Trophoblast cell (in vitro differentiated cells and primary cell): ENCODE results near the gene OCSTAMP.

Source experiments
- DNase-seq, 2 donors: peaks; one replicate each; pipeline ENCODE4 v3.0.0-alpha.2; 2016
- H2AFZ ChIP-seq: 2 replicates; pipeline ENCODE4 v1.6.1; 2013; ENCODE audit warnings: low read length, moderate library complexity, mild to moderate bottlenecking; ENCODE audit not compliant: insufficient read depth, poor library complexity
- H2AK5ac ChIP-seq: 2 replicates; pipeline ENCODE4 v1.6.1; 2013; ENCODE audit warnings: mild to moderate bottlenecking, low read length
- H2BK120ac ChIP-seq: 2 replicates; pipeline ENCODE4 v1.6.1; 2013; ENCODE audit warnings: low read length, mild to moderate bottlenecking, moderate library complexity; ENCODE audit not compliant: insufficient read depth, poor library complexity
- H2BK12ac ChIP-seq: 2 replicates; pipeline ENCODE4 v1.6.1; 2013; ENCODE audit warnings: mild to moderate bottlenecking, low read length, moderate library complexity
- H2BK5ac ChIP-seq: 2 replicates; pipeline ENCODE4 v1.6.1; 2013; ENCODE audit warnings: low read length, low read depth, moderate library complexity, mild to moderate bottlenecking; ENCODE audit not compliant: poor library complexity
- H3K14ac ChIP-seq: 2 replicates; pipeline ENCODE4 v1.6.1; 2013; ENCODE audit warnings: mild to moderate bottlenecking, low read length
- H3K18ac ChIP-seq: 2 replicates; pipeline ENCODE4 v1.6.1; 2013; ENCODE audit warnings: mild to moderate bottlenecking, low read length
- H3K23ac ChIP-seq: 2 replicates; pipeline ENCODE4 v1.6.1; 2013; ENCODE audit warnings: low read length
- H3K27ac ChIP-seq: 2 replicates; pipeline ENCODE4 v1.5.1; 2013; ENCODE audit warnings: low read depth, mild to moderate bottlenecking, inconsistent platforms, low read length, moderate library complexity
- H3K27me3 ChIP-seq: 2 replicates; pipeline ENCODE4 v1.6.1; 2013; ENCODE audit warnings: inconsistent platforms, mild to moderate bottlenecking, low read length, moderate library complexity; ENCODE audit not compliant: insufficient read depth
- H3K36me3 ChIP-seq, 2 experiments: 1 replicate in 1 of 2; 2 replicates in 1 of 2; pipeline ENCODE4 v1.6.1; 2013; ENCODE audit warnings: low read length in 2 of 2, mild to moderate bottlenecking in 2 of 2, moderate library complexity in 1 of 2; ENCODE audit not compliant: insufficient read depth in 2 of 2, control insufficient read depth in 1 of 2
- H3K4ac ChIP-seq: 2 replicates; pipeline ENCODE4 v1.6.1; 2013; ENCODE audit warnings: low read depth, mild to moderate bottlenecking, low read length, moderate library complexity
- H3K4me1 ChIP-seq, 2 experiments: 1 replicate in 1 of 2; 2 replicates in 1 of 2; pipeline ENCODE4 v1.6.1; 2013; ENCODE audit warnings: low read length in 2 of 2, mild to moderate bottlenecking in 2 of 2, moderate library complexity in 1 of 2; ENCODE audit not compliant: insufficient read depth in 2 of 2, control insufficient read depth in 1 of 2
- H3K4me2 ChIP-seq: 2 replicates; pipeline ENCODE4 v1.6.1; 2013; ENCODE audit warnings: inconsistent platforms, mild to moderate bottlenecking, low read length, moderate library complexity
- H3K4me3 ChIP-seq: 2 replicates; pipeline ENCODE4 v1.5.1; 2013; ENCODE audit warnings: mild to moderate bottlenecking, low read depth, low read length, inconsistent platforms
- H3K79me1 ChIP-seq: one replicate; pipeline ENCODE4 v1.6.1; 2013; ENCODE audit warnings: low read length
- H3K79me2 ChIP-seq: 2 replicates; pipeline ENCODE4 v1.6.1; 2013; ENCODE audit warnings: low read length, mild to moderate bottlenecking; ENCODE audit not compliant: control insufficient read depth, insufficient read depth, poor library complexity
- H3K9ac ChIP-seq: 2 replicates; pipeline ENCODE4 v1.6.1; 2013; ENCODE audit warnings: mild to moderate bottlenecking, low read length
- H3K9me3 ChIP-seq: 2 replicates; pipeline ENCODE4 v1.6.1; 2013; ENCODE audit warnings: low read depth, mild to moderate bottlenecking, control low read depth, inconsistent platforms, low read length; ENCODE audit not compliant: insufficient read depth
- H4K12ac ChIP-seq: 2 replicates; pipeline ENCODE4 v1.6.1; 2013; ENCODE audit warnings: low read depth, mild to moderate bottlenecking, low read length, moderate library complexity
- H4K8ac ChIP-seq: 2 replicates; pipeline ENCODE4 v1.6.1; 2013; ENCODE audit warnings: low read depth, mild to moderate bottlenecking, low read length, moderate library complexity
- H4K91ac ChIP-seq: one replicate; pipeline ENCODE4 v1.6.1; 2013; ENCODE audit warnings: low read depth, mild to moderate bottlenecking, low read length, moderate library complexity
- WGBS: extraction: QIAGEN DNeasy Blood & Tissue Kit; methylation state at CpG from one replicate; pipeline ENCODE4 v1.1.7; 2013; ENCODE audit warnings: missing lambda C conversion rate; ENCODE audit not compliant: insufficient read length, insufficient coverage; ENCODE audit errors: extremely low coverage; 5-methylcytosine and 5-hydroxymethylcytosine counted together

OCSTAMP gene

DNA sequence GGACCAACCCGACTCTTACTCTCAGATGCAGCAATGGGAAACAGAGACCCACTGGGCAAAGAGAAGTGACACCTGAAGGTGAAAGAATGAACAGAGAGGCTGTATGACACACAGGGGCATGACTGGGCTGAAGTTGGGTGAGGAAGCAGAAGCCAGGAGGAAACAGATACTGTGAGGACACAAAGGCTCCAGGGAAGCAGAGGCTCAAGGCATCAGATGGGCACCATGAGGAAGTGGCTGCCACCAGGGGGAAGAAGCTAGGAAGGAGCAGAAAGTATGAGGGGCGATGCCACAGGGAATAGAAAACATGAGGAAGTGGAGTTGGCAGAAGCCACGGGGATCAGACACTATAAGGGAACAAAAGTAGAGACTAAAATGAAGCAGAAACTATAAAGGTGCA, 30.9 kb upstream of the OCSTAMP start:
- H2AK5ac ChIP-seq: no peak overlapping the region
- no peak overlapping the region for H3K9ac ChIP-seq
- H2BK120ac ChIP-seq: no peak overlapping the region
- no peak overlapping the region for H3K4me2 ChIP-seq
- no peak for DNase-seq
- H4K12ac ChIP-seq: no peak overlapping the region
- no peak overlapping the region for H3K18ac ChIP-seq
- H3K14ac ChIP-seq: no peak overlapping the region
- H3K27me3 ChIP-seq: no peaks in the 10 kb centered on the region
- H2AFZ ChIP-seq: no peak overlapping the region
- H3K79me2 ChIP-seq: no peaks in the 10 kb centered on the region
- H3K27ac ChIP-seq: no peak overlapping the region
- no peaks in the 10 kb centered on the region for H3K36me3 ChIP-seq
- H3K4ac ChIP-seq: no peak overlapping the region
- no peak overlapping the region for H2BK12ac ChIP-seq
- no peaks in the 10 kb centered on the region for H3K4me1 ChIP-seq
- no peak overlapping the region for H3K23ac ChIP-seq
- no CpG with 5 or more reads among the region's 3 CpGs for WGBS
- H3K9me3 ChIP-seq: peaks cover 4% of the 10 kb centered on the region
- no peak overlapping the region for H4K91ac ChIP-seq
- H2BK5ac ChIP-seq: no peak overlapping the region
- H4K8ac ChIP-seq: no peak overlapping the region
- H3K79me1 ChIP-seq: no peaks in the 10 kb centered on the region
- H3K4me3 ChIP-seq: no peak overlapping the region

DNA sequence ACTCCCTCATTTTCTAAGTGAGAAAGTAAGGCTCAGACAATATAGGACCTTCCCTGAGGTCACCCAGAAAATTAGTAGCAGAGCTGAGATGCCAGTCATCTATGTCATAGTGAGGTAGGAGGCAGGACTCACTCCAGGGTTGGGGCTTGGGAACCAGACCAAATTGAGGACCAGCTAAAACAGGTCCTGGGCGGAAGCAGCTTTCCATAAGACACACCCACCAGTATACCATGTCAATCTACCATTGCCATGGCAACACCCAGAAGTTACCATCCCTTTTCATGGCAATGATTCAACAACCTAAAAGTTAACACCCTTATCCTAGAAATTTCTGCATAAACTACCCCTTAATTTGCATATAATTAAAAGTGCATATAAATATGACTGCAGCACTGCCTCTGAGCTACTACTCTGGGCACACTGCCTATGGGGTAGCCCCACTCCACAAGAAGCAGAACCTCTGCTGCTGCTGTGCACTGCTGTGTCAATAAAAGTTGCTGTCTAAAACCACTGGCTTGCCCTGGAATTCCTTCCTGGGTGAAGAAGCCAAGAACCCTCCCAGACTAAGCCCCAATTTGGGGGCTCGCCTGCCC, 30.3 kb upstream of the OCSTAMP start:
- Histone ChIP-seq H3K79me1 (no peaks in the 10 kb centered on the region), H3K23ac (no peak overlapping the region), H3K9ac (no peak overlapping the region), H3K27ac (no peak overlapping the region), H3K36me3 (no peaks in the 10 kb centered on the region), H3K18ac (no peak overlapping the region), H2BK120ac (no peak overlapping the region), H3K14ac (no peak overlapping the region), H2BK5ac (no peak overlapping the region), H2AFZ (no peak overlapping the region), H3K4me1 (no peaks in the 10 kb centered on the region), H4K8ac (no peak overlapping the region), H3K4ac (no peak overlapping the region), H3K79me2 (no peaks in the 10 kb centered on the region), H3K27me3 (no peaks in the 10 kb centered on the region), H3K4me2 (no peak overlapping the region), H2BK12ac (no peak overlapping the region), H4K12ac (no peak overlapping the region), H2AK5ac (no peak overlapping the region), H4K91ac (no peak overlapping the region), H3K9me3 (peaks cover 4% of the 10 kb centered on the region), H3K4me3 (no peak overlapping the region)
- DNase-seq: no peak
- WGBS: no CpG with 5 or more reads among the region's 2 CpGs

DNA sequence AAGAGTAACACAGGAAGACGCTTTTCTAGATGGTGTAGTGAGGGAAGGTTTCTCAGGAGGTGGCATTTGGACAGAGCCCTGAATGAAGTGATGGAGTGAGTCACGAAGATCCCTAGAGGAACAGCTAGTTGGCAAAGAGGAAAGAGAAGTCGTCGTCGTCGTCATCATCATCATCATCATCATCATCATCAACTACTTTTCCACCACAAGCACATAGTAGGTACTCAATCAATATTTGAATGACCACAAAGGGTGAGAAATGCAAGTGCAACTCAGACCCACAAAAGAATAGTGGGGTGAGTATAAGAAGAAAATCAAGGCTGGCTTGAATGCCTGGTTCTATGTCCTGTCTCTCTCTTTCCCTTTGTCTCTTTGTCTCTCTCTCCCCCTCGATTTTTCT, 28.3 kb upstream of the OCSTAMP start:
- Histone ChIP-seq H2BK12ac (no peak overlapping the region), H3K27me3 (no peaks in the 10 kb centered on the region), H3K23ac (no peak overlapping the region), H3K27ac (no peak overlapping the region), H3K36me3 (no peaks in the 10 kb centered on the region), H2BK5ac (no peak overlapping the region), H3K4me1 (no peaks in the 10 kb centered on the region), H3K79me1 (no peaks in the 10 kb centered on the region), H2AK5ac (no peak overlapping the region), H3K4me2 (no peak overlapping the region), H4K91ac (no peak overlapping the region), H3K79me2 (no peaks in the 10 kb centered on the region), H2BK120ac (no peak overlapping the region), H3K4me3 (no peak overlapping the region), H3K18ac (no peak overlapping the region), H4K12ac (no peak overlapping the region), H3K9me3 (peaks cover 4% of the 10 kb centered on the region), H3K14ac (no peak overlapping the region), H3K9ac (no peak overlapping the region), H2AFZ (no peak overlapping the region), H3K4ac (no peak overlapping the region), H4K8ac (no peak overlapping the region)
- no CpG with 5 or more reads among the region's 7 CpGs for WGBS
- DNase-seq: no peak

DNA sequence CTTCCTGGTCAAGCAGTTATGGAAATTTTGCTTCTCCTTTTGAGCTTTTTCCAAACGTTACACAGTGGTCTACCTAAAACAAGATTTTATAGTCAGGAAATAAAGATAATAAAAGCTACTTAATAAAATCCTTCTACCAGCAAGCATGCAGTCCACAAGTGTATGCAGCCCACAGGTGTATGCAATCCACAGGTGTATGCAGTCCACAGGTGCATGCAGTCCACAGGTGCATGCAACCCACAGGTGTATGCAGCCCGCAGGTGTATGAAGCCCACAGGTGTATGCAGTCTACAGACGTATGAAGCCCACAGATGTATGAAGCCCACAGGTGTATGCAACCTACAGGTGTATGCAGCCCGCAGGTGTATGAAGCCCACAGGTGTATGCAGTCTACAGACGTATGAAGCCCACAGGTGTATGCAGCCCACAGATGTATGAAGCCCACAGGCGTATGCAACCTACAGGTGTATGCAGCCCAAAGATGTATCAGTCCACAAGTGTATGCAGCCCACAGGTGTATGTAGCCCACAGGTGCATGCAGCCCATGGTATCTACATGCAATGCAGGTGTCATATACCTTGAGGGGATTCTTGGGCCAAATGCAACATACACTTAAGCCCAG, 26.4 kb upstream of the OCSTAMP start:
- H3K79me2 ChIP-seq: no peaks in the 10 kb centered on the region
- H3K27me3 ChIP-seq: no peaks in the 10 kb centered on the region
- no peaks in the 10 kb centered on the region for H3K4me1 ChIP-seq
- H3K18ac ChIP-seq: no peak overlapping the region
- H4K91ac ChIP-seq: no peak overlapping the region
- H3K14ac ChIP-seq: no peak overlapping the region
- H3K4me3 ChIP-seq: no peak overlapping the region
- H3K4me2 ChIP-seq: no peak overlapping the region
- H2BK5ac ChIP-seq: no peak overlapping the region
- no peak for DNase-seq
- H3K4ac ChIP-seq: no peak overlapping the region
- H3K23ac ChIP-seq: no peak overlapping the region
- H4K8ac ChIP-seq: no peak overlapping the region
- no peak overlapping the region for H2AFZ ChIP-seq
- WGBS: no CpG with 5 or more reads among the region's 6 CpGs
- no peak overlapping the region for H2BK12ac ChIP-seq
- no peaks in the 10 kb centered on the region for H3K79me1 ChIP-seq
- H2BK120ac ChIP-seq: no peak overlapping the region
- H3K27ac ChIP-seq: no peak overlapping the region
- H2AK5ac ChIP-seq: no peak overlapping the region
- H3K36me3 ChIP-seq: no peaks in the 10 kb centered on the region
- H4K12ac ChIP-seq: no peak overlapping the region
- H3K9ac ChIP-seq: no peak overlapping the region
- peaks cover 4% of the 10 kb centered on the region for H3K9me3 ChIP-seq
